SH-SY5Y (cell line): ENCODE data around the gene SAPCD1.

Experiments
- GATA2 ChIP-seq: IDR thresholded peaks from 2 replicates; pipeline ENCODE4 v1.6.1; 2011; ENCODE audit warnings: mild to moderate bottlenecking, low read depth, low read length
- GATA3 ChIP-seq: IDR thresholded peaks from 2 replicates; pipeline ENCODE4 v1.6.1; 2011; ENCODE audit warnings: low read depth, mild to moderate bottlenecking, low read length, moderate library complexity

Gene SAPCD1

DNA sequence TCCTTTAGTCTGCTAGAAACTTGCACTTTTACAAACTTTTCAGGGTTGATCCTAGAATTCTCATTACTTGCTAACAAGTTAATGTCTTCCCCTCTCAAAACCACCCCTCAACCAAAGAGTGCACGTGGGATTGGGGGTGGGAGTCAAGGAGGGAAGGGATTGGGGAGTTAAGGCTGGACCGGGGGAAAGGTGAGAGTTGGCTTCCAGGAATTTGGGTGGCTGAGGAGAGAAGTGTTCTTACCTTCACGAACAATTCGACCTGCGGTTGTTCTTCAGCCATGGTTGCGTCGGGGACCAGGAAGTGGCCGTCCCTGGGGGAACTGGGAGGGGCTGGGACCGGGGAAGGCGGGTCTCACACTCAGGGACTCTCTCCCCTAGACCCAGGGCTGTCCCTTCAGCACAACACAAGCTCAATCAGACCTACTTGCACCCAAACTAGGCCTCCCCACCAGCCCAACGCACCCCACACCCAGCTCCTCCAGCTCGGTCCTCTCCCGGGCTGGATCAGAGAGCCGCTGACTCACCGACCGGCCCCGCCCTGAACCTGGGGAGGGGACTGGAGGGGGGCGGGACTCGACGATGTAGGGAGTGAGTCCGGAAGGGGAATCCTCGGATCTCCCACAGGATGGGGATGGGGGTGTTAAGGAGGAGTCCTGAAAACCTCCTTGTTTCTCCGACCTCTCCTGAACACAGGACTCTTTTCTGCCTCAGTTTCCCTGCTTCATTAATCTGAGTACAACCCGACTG, 26.3 kb upstream of the SAPCD1 start, which contains the start of gene CLIC1:
Gene CLIC1 (minus strand): TSS at position 510 of the 747 bp plus-strand sequence. CDS start 230 bp downstream, at position 280.
- no peak for TF ChIP-seq GATA3

DNA sequence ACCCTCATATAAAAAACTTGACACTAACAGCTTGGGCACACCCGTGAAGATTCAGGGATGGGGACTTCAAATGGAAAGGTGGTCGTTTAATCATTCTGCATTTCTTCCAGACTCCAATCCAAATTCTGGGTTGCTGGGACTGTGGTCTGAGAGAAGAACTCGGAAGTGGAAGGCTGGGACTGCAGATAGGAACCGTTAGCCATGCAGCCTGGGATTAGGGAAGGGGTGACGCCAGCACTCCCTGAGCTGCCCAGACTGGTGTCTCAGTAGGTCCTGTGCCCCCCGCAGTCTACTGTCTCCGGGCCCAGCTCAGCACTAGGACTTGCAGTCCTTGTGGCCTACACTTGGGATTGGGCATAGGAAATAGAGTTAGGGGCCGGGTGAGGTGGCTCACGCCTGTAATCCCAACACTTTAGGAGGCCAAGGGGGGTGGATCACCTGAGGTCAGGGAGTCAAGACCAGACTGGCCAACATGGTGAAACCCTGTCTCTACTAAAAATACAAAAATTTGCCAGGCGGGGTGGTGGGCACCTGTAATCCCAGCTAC, 25.6 kb upstream of the SAPCD1 start:
- no peak for TF ChIP-seq GATA2
- TF ChIP-seq GATA3, result no peak

DNA sequence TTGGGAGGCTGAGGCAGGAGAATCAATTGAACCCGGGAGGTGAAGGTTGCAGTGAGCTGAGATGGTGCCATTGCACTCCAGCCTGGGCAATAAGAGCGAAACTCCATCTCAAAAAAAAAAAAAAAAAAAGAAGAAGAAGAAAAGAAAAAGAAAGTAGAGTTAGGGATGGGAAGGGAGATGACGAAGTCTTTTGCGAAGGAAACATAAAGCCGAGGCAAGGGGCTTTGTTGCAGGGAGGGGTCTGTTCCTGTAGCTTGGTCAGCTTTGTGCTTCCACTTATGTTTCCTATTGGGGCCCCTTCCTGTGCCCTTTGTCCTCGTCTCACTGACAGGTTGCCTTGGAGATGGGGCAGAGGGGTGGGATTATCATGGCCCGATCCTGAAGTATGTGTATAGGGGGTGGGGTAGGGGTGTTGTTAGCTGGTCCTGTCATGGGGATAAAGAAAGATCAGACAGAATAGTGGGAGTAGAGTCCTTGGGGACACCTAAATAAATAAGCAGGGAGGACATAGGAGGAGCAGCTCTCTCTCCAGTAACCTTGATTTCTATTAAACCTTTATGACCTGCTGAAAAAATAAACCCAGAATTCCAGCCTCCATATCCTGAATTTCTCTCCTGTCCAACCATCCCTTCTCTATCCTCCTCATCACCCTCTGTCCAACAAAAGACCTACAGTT, 25.0 kb upstream of the SAPCD1 start:
- TF ChIP-seq GATA3 (no peak), GATA2 (no peak)

DNA sequence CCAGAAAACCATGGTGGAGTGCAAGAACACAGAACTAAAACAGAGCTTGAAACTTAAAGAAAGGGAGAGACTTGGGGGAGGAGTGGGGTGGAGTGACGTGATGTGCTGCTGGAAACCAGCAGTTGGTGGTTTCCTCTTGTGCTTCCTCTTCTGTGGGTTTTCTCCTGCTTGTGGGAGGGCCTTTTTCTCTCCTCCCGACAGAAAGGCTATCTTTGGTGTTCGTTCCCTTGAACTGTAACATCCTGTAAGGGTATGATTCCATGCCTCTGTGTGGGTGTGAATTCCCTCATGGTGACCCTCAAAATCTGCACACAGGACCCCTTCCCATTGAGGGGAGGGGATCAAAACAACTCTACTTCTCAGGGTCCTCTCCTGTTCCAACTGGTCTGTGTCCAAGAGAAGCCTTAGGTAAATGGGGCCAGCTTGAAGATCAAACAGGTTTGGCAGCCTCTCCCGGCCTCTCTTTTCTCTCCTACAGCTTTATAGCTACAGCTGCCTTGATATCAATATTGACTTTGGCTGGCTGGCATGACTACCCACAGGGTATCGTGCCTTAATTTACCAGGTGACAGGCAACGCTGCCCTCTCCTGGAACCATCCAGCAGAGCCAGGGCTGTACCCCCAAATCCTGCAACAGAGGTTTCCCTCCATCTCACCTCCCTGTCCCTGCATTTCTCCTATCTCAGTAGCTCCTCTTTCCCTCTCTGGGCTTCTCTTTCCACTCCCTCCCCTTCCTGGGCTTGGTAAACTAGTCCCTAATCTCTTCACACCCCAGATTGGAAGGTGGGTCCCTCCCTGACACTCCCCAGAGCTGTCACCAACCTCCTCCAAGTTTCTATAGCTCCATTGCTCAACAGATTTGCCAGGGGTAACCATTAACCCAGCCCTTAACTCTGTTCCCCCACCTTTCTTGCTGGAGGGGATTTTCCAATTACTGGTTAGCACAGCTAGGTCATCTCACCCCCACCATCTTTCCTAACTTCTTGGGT, 24.2 kb upstream of the SAPCD1 start:
- no peak for TF ChIP-seq GATA2
- TF ChIP-seq GATA3, result no peak

DNA sequence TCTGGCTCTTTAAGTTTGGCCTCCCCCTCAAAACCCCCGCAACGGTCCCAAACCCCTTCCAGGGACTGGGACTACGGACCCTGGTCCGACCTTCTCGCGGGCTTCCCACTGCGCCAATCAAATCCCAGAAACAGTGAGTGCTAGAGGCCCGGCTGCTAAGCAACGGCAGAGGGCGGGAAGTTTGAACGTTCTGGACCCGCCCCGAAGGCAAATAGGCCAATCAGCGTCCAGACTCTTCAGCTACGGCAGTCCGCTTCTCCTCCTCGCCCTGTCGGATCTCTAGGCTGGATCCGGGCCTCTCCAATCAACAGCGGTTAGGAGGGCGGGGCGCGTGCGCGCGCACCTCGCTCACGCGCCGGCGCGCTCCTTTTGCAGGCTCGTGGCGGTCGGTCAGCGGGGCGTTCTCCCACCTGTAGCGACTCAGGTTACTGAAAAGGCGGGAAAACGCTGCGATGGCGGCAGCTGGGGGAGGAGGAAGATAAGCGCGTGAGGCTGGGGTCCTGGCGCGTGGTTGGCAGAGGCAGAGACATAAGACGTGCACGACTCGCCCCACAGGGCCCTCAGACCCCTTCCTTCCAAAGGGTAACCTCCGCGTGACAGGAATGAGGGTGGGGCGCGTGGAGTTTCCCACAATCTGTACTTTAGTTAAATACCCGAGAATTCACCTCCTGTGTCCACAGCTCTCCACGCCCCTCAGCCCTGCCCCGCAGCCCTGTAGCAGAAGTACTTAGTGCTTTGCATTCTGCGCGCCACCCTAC, 22.6 kb upstream of the SAPCD1 start, which contains the start of gene MSH5:
Gene MSH5 (plus strand): TSS at position 367 of the 758 bp plus-strand sequence. CDS start 462 bp downstream, outside the sequence.
- no peak for TF ChIP-seq GATA3
- no peak for TF ChIP-seq GATA2

DNA sequence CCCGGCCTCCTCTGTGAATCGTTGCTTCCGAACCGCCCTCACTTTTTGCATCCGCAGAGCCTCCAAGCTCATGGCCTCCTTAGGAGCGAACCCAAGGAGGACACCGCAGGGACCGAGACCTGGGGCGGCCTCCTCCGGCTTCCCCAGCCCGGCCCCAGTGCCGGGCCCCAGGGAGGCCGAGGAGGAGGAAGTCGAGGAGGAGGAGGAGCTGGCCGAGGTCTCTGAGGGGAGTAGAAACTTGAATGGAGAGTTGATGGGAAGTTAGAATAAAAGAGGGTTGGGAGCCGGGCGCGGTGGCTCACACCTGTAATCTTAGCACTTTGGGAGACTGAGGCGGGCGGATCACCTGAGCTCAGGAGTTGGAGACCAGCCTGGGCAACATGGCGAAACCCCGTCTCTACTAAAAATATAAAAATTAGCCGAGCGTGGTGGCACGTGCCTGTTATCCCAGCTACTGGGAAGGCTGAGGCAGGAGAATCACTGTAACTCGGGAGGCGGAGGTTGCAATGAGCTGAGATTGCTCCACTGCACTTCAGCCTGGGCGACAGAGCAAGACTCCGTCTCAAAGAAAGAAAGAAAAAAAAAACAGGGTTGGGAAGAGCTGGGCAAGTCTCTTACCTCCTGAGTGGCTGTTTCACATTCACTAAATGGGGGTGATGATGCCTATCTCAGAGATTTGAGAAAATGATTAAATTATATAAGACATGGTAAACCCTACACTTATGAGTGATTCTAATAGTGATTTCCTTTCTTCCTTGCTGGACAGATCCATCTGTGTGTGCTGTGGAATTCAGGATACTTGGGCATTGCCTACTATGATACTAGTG, 21.8 kb upstream of the SAPCD1 start:
- TF ChIP-seq GATA3 (no peak), GATA2 (no peak)

DNA sequence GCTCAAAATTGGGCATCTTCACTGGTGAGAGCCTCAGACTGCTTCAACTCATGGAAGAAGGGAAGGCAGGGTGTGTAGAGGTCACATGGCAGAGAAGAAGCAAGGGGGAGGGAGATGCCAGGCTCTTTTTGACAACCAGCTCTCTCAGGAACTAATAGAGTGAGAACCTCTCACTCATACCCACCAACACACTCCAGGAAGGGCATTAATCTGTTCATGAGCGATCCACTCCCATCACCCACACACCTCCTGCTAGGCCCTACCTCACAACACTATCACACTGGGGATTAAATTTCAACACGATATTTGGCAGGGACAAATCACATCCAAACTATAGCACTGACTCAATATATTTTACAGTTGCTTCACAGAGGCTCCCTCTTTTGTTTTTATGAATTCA, 20.6 kb upstream of the SAPCD1 start:
- no peak for TF ChIP-seq GATA2
- TF ChIP-seq GATA3, result no peak

DNA sequence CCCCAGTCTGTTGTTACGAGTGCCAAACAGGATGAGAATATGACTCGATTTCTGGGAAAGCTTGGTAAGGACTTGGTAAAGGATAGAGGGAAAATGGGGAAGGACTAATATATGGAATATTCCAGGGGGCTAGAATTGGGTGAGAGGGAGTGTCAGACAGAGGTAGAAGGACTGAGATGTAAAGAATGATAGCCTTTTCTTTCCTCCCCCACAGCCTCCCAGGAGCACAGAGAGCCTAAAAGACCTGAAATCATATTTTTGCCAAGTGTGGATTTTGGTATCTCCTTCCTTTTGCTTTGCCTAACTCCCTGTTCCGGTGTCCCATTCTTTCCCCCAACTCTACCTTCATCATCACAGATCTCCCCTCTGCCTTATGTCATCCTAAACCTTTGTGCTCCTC, 19.6 kb upstream of the SAPCD1 start:
- TF ChIP-seq GATA2 (no peak), GATA3 (no peak)

DNA sequence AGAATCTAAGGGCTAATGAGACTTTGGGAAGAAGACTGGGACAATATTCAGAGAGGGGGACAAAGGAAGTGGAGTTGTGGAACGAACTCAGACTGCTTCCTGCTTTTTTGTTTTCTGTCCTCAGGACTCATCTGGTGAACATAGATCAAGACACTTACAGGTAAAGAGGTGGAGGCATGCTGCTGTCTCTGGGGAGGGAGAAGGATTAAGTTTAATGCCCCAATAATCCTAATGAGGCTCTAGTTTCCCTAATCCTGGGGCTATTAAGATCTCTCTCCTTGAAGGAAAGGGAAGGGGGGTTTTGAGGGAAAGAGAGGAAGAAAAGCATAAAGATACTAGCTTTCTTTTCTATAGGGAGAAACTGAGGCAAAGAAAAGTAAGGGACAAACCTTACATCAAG, 18.0 kb upstream of the SAPCD1 start:
- TF ChIP-seq GATA3 (no peak), GATA2 (no peak)

DNA sequence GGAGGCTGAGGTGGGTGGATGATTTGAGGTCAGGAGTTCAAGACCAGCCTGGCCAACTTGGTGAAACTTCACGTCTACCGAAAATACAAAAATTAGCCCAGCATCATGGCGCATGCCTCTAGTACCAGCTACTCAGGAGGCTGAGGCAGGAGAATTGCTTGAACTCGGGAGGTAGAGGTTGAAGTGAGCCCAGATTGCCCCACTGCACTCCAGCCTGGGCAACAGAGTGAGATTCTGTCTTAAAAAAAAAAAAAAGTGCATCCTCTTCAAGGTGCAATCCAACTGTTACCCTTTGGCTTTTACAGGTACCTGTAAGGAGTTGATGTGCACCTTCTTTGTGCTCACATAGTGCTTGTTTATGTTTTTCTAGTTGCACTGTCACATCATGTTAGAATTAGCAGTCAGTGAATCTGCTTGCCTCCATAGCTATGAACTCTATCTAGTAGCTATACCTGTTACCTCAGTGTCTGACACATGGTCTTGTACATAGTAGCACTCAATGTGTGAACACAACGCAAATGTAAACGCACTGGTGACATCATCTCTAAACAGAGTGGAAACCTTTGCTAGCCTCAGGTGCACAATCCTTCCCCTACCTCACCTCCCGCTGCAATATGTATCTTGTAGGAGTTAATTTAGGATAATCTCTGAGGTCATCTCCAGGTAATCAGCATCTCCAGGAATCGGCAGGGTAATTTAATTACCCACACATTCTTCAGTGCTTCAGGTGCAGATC, 13.0 kb upstream of the SAPCD1 start:
- TF ChIP-seq GATA3, result no peak

DNA sequence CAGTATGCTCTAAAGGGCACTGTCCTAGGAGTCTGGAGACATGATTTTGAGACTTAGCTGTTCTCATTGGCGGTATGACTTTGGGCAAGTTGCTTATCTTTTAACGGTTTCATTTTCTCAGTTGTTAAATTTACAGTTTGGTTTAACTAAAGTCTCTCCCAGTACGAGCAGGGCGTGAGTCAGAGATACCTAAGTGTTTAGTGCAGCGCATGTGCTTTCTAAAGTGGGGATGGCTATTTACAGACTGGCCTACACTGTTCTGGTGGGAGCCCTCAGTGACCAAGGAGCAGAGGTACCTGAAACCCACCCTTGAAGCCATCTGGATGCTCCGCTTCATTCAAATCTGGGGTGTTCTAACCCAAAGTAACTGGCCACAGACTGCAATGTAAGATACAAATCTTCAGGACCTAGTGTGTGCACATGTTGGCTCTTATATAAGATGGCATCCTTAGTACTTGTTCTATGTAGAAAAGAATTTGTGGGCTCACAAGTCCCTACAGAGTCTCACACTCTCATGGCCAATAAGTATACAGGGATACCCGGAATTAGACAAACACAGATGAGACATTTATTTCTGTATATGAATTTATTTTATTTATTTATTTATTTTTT, 11.9 kb upstream of the SAPCD1 start:
- TF ChIP-seq GATA3, result no peak
- no peak for TF ChIP-seq GATA2
